ENCODE data around the gene SIN3B.

SIN3B gene

GRCh38 chr19:16829822-16830289 lies 658 bp downstream of the SIN3B start:
- DNase-seq = peak; percentile 4

- no peak for DNase-seq
Measured at GRCh38 chr19:16830679-16831078, 1.5 kb downstream of the SIN3B start.

GRCh38 chr19:16831531-16831930 lies 2.3 kb downstream of the SIN3B start:
- no peak for DNase-seq

GRCh38 chr19:16834747-16835146 lies 5.5 kb downstream of the SIN3B start:
- DNase-seq = no peak

- DNase-seq = peak; percentile 2
Measured at GRCh38 chr19:16836115-16837034, 7.2 kb downstream of the SIN3B start.

GRCh38 chr19:16837035-16837362 lies 7.8 kb downstream of the SIN3B start:
- DNase-seq = no peak

- no peak for DNase-seq
Measured at GRCh38 chr19:16841391-16841926, 12.3 kb downstream of the SIN3B start.

GRCh38 chr19:16846901-16847300 lies 17.7 kb downstream of the SIN3B start:
- DNase-seq = no peak

- DNase-seq = no peak
Measured at GRCh38 chr19:16847430-16847829, 18.2 kb downstream of the SIN3B start.

GRCh38 chr19:16849168-16849567 lies 20.0 kb downstream of the SIN3B start:
- DNase-seq = no peak

GRCh38 chr19:16850133-16850532 lies 20.9 kb downstream of the SIN3B start:
- no peak for DNase-seq

GRCh38 chr19:16851031-16851712 lies 22.0 kb downstream of the SIN3B start:
- no peak for DNase-seq

- DNase-seq = no peak
Measured at GRCh38 chr19:16853066-16853465, 23.9 kb downstream of the SIN3B start.

GRCh38 chr19:16856091-16856490 lies 26.9 kb downstream of the SIN3B start:
- no peak for DNase-seq

- DNase-seq = no peak
Measured at GRCh38 chr19:16859626-16860025, 30.4 kb downstream of the SIN3B start.

- no peak for DNase-seq
Measured at GRCh38 chr19:16860118-16860517, 30.9 kb downstream of the SIN3B start.

- DNase-seq = no peak
Measured at GRCh38 chr19:16861011-16861410, 31.8 kb downstream of the SIN3B start.

- DNase-seq = no peak
Measured at GRCh38 chr19:16861834-16862233, 32.6 kb downstream of the SIN3B start.

- no peak for DNase-seq
Measured at GRCh38 chr19:16862826-16863415, 33.7 kb downstream of the SIN3B start.

- no peak for DNase-seq
Measured at GRCh38 chr19:16867211-16867610, 38.0 kb downstream of the SIN3B start.

- DNase-seq = no peak
Measured at GRCh38 chr19:16868423-16869130, 39.4 kb downstream of the SIN3B start.

- DNase-seq = no peak
Measured at GRCh38 chr19:16869331-16869972, 40.3 kb downstream of the SIN3B start.

Data from CD4-positive, alpha-beta T cell treated with Interleukin-21 for 1 hour (primary cell).